Urinary bladder (tissue), 4 donors: ENCODE data around the gene INO80B. TPM values are rescaled to one million over a fixed set of nuclear protein-coding genes. Genes with fewer than 3 reads are reported as not detected.

Experiments
- DNase-seq: peaks from one replicate; pipeline ENCODE4 v3.0.0-alpha.2; 2015; ENCODE audit errors: extremely low spot score
- H3K27ac ChIP-seq: one replicate; pipeline ENCODE4 v1.5.1; 2013; ENCODE audit warnings: low read depth, mild to moderate bottlenecking, moderate library complexity
- H3K36me3 ChIP-seq: one replicate; pipeline ENCODE4 v1.6.1; 2013; ENCODE audit warnings: mild to moderate bottlenecking, moderate library complexity; ENCODE audit not compliant: insufficient read depth
- H3K4me1 ChIP-seq: one replicate; pipeline ENCODE4 v1.6.1; 2013; ENCODE audit warnings: mild to moderate bottlenecking, moderate library complexity; ENCODE audit not compliant: insufficient read depth
- H3K4me3 ChIP-seq: one replicate; pipeline ENCODE4 v1.5.1; 2013; ENCODE audit warnings: low read depth, low read length
- WGBS: extraction: QIAGEN DNeasy Blood & Tissue Kit; methylation state at CpG from one replicate; pipeline ENCODE4 v1.1.7; 2013; 5-methylcytosine and 5-hydroxymethylcytosine counted together
- polyA plus RNA-seq: library from polyadenylated mRNA; stranded (reverse); fragments of 200-250 nt; gene quantifications from one replicate; pipeline ENCODE4 v1.2.3, GENCODE V29; 2013
- total RNA-seq: library from RNA; depleted of rRNA; stranded (reverse); fragments of >200 nt; gene quantifications from one replicate; pipeline ENCODE4 v1.2.3, GENCODE V29; 2014
- donor health status: healthy with polysubstance abuse.
- donor health status: healthy.

Gene INO80B
- total and polyA plus RNA-seq, 2 donors, result 13.5 to 35.2 TPM

GRCh38 chr2:74501335-74502071 is 46.6 kb downstream of the INO80B start:
- H3K4me3 ChIP-seq, result no peak overlapping the region
- DNase-seq, result no peak
- H3K4me1 ChIP-seq, result no peaks in the 10 kb centered on the region
- WGBS, result 81% methylated on average over 18 of the region's 18 CpGs
- H3K27ac ChIP-seq, result no peak overlapping the region
- H3K36me3 ChIP-seq, result no peaks in the 10 kb centered on the region

GRCh38 chr2:74502147-74502719 is 47.3 kb downstream of the INO80B start:
- Histone ChIP-seq H3K4me1 (no peaks in the 10 kb centered on the region), H3K27ac (no peak overlapping the region), H3K36me3 (no peaks in the 10 kb centered on the region), H3K4me3 (peak overlapping the region; percentile 48)
- DNase-seq, result no peak
- 29% methylated on average over 32 of the region's 32 CpGs for WGBS

- 3% methylated on average over 67 of the region's 67 CpGs for WGBS
- Histone ChIP-seq H3K36me3 (no peaks in the 10 kb centered on the region), H3K4me1 (no peaks in the 10 kb centered on the region), H3K4me3 (peak overlapping the region; percentile 48), H3K27ac (no peak overlapping the region)
- DNase-seq, result no peak
Observed at GRCh38 chr2:74502720-74503505, 48.0 kb downstream of the INO80B start.

GRCh38 chr2:74503506-74504475 is 48.9 kb downstream of the INO80B start:
- 43% methylated on average over 45 of the region's 45 CpGs for WGBS
- peak overlapping the region; percentile 48 for H3K4me3 ChIP-seq
- H3K27ac ChIP-seq, result no peak overlapping the region
- H3K36me3 ChIP-seq, result no peaks in the 10 kb centered on the region
- no peaks in the 10 kb centered on the region for H3K4me1 ChIP-seq
- DNase-seq, result no peak

GRCh38 chr2:74504591-74504990 is 49.7 kb downstream of the INO80B start:
- H3K27ac ChIP-seq, result no peak overlapping the region
- no peak for DNase-seq
- H3K4me3 ChIP-seq, result no peak overlapping the region
- 95% methylated on average over 3 of the region's 3 CpGs for WGBS
- H3K36me3 ChIP-seq, result no peaks in the 10 kb centered on the region
- no peaks in the 10 kb centered on the region for H3K4me1 ChIP-seq

- DNase-seq, result no peak
- Histone ChIP-seq H3K27ac (no peak overlapping the region), H3K4me3 (no peak overlapping the region), H3K36me3 (no peaks in the 10 kb centered on the region), H3K4me1 (no peaks in the 10 kb centered on the region)
- 96% methylated on average over 14 of the region's 14 CpGs for WGBS
Observed at GRCh38 chr2:74505448-74506246, 50.8 kb downstream of the INO80B start.

- Histone ChIP-seq H3K4me3 (peak within 1 kb of the TSS; percentile 54), H3K4me1 (no peaks in the 10 kb centered on the region), H3K36me3 (no peaks in the 10 kb centered on the region), H3K27ac (peak within 1 kb of the TSS; percentile 95)
- peak; percentile 97 for DNase-seq
- WGBS, result under 1% methylated on average over 56 of the region's 56 CpGs
Observed at GRCh38 chr2:74507145-74507925, 52.4 kb downstream of the INO80B start, which contains the start of gene PCGF1. Gene PCGF1, minus strand, starts transcription at chr2:74507695. Its CDS starts 27 bp downstream, at chr2:74507668.

Other genes starting within 250 kb of the INO80B start
- 3.8 TPM for gene SLC4A5, start 111.7 kb upstream of the INO80B start, total RNA-seq
- gene SLC4A5, start 111.7 kb upstream of the INO80B start, polyA plus RNA-seq, result 0.92 TPM
- gene DCTN1, start 74.8 kb upstream of the INO80B start, total RNA-seq, result 62.1 TPM
- 118 TPM for gene DCTN1, start 74.8 kb upstream of the INO80B start, polyA plus RNA-seq
- 0.74 TPM for gene C2orf81, start 33.5 kb upstream of the INO80B start, total RNA-seq
- gene C2orf81, start 33.5 kb upstream of the INO80B start, polyA plus RNA-seq, result 4.9 TPM
- 7.8 TPM for gene WDR54, start 33.4 kb upstream of the INO80B start, total RNA-seq
- 21.5 TPM for gene WDR54, start 33.4 kb upstream of the INO80B start, polyA plus RNA-seq
- gene RTKN, start 13.2 kb upstream of the INO80B start, total RNA-seq, result 18.0 TPM
- 14.2 TPM for gene RTKN, start 13.2 kb upstream of the INO80B start, polyA plus RNA-seq
- gene WBP1, start 3.4 kb downstream of the INO80B start, total RNA-seq, result 23.1 TPM
- 99.3 TPM for gene WBP1, start 3.4 kb downstream of the INO80B start, polyA plus RNA-seq
- 28.4 TPM for gene MOGS, start 10.3 kb downstream of the INO80B start, total RNA-seq
- 27.2 TPM for gene MOGS, start 10.3 kb downstream of the INO80B start, polyA plus RNA-seq
- 14.0 TPM for gene MRPL53, start 17.6 kb downstream of the INO80B start, total RNA-seq
- 75.2 TPM for gene MRPL53, start 17.6 kb downstream of the INO80B start, polyA plus RNA-seq
- gene CCDC142, start 27.9 kb downstream of the INO80B start, total RNA-seq, result 28.2 TPM
- 7.0 TPM for gene CCDC142, start 27.9 kb downstream of the INO80B start, polyA plus RNA-seq
- gene TTC31, start 28.0 kb downstream of the INO80B start, total RNA-seq, result 10.8 TPM
- 20.9 TPM for gene TTC31, start 28.0 kb downstream of the INO80B start, polyA plus RNA-seq
- gene LBX2, start 44.5 kb downstream of the INO80B start, total RNA-seq, result 0.95 TPM
- gene LBX2, start 44.5 kb downstream of the INO80B start, polyA plus RNA-seq, result 0.95 TPM
- gene PCGF1, start 52.6 kb downstream of the INO80B start, total RNA-seq, result 21.7 TPM
- gene PCGF1, start 52.6 kb downstream of the INO80B start, polyA plus RNA-seq, result 19.2 TPM
- gene TLX2, start 59.4 kb downstream of the INO80B start, total RNA-seq, result 0.63 TPM
- gene TLX2, start 59.4 kb downstream of the INO80B start, polyA plus RNA-seq, result 0.51 TPM
- 0.37 TPM for gene DQX1, start 71.1 kb downstream of the INO80B start, total RNA-seq
- 0.27 TPM for gene DQX1, start 71.1 kb downstream of the INO80B start, polyA plus RNA-seq
- 57.7 TPM for gene AUP1, start 74.6 kb downstream of the INO80B start, total RNA-seq
- gene AUP1, start 74.6 kb downstream of the INO80B start, polyA plus RNA-seq, result 112 TPM
- 25.1 TPM for gene HTRA2, start 74.8 kb downstream of the INO80B start, total RNA-seq
- gene HTRA2, start 74.8 kb downstream of the INO80B start, polyA plus RNA-seq, result 37.3 TPM
- gene LOXL3, start 98.9 kb downstream of the INO80B start, total RNA-seq, result 14.6 TPM
- gene LOXL3, start 98.9 kb downstream of the INO80B start, polyA plus RNA-seq, result 8.6 TPM
- gene DOK1, start 99.6 kb downstream of the INO80B start, total RNA-seq, result 6.0 TPM
- gene DOK1, start 99.6 kb downstream of the INO80B start, polyA plus RNA-seq, result 18.7 TPM
- 0.21 TPM for gene M1AP, start 193.2 kb downstream of the INO80B start, total RNA-seq
- gene M1AP, start 193.2 kb downstream of the INO80B start, polyA plus RNA-seq, result 0.15 TPM
- gene SEMA4F, start 199.2 kb downstream of the INO80B start, total RNA-seq, result 2.2 TPM
- gene SEMA4F, start 199.2 kb downstream of the INO80B start, polyA plus RNA-seq, result 5.0 TPM